HG03558 (cell line): ENCODE results near the gene ERI3.

ENCODE experiments used
- ATAC-seq: cut with Tn5 transposase; IDR thresholded peaks from one replicate; pipeline ENCODE4 v1.9.1; 2021; ENCODE audit warnings: moderate number of reproducible peaks; ENCODE audit not compliant: unreplicated experiment; ENCODE audit errors: extremely low read depth

Gene ERI3

DNA sequence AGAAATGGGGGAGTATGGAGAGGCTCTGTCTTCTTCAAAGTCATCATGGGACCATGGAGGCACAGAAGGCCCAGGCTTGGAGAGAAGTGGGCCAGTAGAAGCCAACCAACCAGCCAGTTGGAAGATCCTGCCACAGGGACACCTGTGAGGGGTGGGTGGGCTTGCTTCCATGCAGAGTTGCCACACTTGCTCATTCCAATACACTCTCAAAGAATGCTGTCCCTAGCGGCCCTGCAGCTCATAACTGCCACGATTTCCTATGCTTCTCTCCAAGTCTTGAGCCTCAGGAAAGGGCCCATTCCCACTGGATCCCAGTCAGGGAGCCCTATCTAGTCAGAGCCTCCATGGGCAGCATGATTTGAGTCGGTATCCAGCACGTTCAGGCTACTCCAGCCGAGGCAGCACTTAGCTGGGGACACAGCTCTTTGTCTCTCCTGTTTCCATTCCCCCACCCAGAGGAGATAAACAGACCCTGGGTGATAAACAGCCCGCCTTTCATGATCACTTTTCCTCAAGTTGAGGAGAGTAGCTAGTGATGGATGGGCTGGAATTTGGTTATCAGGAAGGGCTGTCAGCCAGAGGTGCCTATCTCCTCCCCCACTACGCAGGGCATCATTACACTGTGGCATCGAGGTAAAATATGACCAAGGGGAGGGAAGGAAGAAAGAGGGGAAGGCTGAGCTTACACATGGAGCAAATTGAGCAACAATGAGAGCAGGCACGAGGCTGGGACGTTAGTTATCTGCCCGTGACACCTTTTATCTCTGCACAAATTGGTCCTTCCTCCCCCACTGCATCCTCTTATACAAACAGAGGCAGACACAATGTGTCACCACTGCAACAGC, 64.6 kb downstream of the ERI3 start:
- no peak for ATAC-seq

DNA sequence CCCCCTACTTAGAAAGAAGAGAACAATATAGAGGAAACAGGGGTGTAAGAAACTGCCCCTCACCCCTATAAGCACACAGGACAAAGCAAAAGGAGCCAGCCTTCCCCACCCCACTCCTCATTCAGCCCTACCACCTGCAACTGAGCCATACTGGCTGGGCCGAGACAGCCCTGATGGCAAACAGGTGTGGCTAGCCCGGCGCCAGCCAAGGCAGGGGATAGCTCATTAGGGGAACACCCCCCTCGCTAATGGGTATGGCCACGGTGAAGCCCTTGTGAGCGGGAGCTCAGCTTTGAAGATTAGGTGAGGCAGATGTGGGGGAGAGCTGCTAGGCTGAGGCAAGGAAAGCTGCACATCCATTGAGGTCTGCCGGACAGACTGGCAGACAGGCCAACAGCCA, 65.5 kb downstream of the ERI3 start:
- ATAC-seq, result no peak

DNA sequence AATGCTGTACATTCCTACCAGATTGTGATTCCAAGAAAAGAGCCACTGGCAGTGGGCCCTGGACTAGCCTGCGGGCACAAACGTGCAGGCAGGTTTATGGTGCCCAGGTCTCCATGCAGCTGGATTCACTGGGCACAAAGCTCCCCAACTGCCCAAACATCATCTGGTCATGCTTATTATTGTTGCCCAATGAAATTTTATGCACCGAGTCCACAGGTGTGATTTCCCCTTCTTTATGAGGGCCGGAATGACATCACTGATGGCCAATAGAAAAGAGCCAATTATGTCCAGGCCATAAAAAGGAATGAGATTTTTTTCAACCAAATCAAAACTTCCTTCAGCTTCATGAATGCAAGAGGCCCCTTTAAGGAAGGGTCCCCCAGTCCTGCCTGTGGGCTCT, 66.2 kb downstream of the ERI3 start:
- no peak for ATAC-seq

DNA sequence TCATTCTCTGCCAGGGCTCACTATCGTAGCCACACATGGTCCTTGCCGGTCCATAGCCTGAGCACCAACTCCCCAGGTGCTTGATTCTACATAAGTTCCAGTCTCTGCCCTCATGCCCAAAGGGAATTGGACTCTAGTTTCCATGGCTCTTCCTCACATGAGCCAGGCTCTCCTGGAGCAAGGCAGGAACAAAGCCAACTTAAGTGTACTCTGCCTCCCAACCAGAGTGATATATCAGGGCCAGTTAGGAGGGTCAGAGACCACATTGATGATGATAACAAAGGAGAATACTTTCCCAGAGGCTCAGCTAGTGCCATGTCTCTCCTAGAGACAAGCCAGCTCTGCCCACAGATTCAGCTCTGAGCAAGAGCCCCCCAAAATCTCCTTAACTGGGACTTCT, 70.9 kb downstream of the ERI3 start:
- ATAC-seq, result no peak

DNA sequence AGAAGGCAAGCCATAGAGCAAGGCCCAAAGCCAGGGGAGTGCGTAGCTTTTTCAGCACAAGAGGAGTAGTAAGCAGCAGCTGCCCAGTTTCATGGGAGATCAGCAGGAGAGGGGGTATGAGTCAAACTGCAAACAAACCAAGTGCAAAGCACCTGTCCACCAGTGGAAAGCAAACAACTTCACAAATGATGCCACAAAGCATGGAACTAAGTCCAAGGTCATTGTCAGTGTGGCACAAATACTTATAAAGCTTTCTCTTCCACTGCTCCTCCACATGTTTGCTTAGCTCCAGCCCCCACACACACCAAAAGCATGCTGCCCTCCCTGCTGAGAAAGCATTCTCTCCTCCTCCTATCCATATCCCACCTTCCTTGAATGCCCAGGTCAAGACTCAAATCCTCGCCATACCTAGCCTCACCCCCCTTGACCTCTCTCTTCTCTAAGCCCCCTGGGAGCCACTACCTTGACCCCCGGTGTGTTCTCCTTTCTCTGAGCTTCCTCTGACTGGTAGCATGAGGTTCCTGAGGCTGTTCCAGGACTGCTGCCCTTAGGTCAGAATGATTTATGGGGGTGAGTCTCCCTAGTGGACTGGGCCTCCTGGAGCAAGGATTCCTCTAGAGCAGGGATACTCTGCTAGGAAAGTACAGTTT, 71.4 kb downstream of the ERI3 start:
- no peak for ATAC-seq

DNA sequence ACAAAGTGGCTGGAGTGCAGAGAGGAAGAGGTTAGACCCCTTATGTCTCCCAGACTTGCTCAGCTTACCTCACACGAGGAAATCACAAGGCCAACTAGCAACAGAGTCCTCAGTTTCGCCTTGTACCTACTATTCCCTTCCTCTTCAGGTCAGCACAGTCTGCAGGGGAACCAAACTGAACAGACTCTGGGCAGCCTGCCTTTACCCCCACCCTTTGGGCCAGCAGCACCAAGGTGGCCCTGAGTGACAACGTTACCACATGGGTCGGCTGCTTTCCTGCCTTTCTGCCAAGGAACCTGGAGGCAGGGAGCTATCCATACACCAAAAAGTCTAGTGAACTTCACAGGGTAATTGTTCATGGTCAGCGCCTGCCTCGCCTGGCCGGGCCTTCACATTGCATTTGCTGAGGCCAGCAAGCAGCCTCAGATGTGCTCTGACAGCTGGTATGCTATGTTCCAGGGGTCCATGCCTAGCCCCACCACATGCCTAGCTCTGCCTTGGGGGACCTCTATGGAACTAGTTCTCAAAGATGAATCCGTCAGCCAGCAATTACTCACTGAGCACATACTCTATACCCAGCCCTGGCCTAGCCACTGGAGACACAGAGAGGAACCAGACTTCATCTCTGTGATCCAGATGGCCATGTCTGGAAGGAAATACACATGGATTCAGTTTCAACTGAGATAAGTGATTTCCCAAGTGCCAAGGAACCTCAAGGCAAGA, 72.2 kb downstream of the ERI3 start:
- no peak for ATAC-seq

DNA sequence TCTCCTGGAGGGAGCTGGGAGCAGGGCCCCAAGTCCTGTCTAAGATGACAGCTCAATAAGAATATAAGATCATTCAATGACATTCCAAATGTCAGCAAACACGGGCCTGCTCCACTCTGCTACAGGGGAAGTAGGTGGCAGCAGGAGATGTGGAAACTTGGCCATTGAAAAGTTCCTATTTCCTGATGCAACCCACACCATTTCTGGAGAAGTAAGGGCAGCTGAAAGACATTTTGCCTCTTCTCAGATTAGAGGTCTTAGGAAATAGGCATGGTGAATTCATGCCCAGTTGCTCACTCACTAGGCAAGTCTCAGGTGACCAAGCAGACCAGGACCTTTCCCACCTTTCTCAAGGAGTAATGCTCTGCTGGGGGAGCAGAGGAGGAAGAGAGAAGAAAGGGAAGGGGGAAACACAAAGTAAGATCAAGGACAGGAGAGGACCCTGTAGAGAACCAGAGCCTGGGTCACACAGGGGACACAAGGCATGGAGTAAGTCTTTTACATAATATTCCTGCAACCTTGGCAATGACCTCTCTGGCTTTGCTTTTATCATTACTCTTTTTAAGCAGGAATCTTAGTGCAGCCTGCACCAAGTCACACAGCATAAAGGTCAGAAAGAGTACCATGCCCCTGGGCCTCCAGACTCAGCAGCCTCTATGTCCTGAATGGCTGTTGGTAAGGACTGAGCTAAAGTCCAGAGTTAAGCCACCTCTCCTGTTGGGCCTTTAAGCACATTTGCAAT, 72.9 kb downstream of the ERI3 start:
- ATAC-seq, result no peak

DNA sequence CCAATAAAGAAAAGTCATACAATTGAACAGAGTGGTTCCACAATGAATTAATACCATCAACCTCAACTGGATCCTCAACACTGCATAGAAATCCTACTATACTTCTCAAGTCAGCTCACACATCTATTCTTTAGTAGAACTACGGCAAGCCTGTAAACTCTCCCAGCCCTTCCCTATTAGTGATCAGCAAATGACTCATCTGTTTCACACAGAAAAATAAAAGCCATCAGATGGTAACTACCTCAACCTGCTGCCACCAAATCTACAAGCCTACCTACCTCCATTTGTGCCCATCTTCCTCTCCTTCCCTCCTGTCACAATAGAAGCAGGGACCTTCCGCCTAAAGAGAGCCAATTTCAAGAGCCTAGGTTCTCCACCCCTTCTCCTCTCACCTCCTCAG, 78.2 kb downstream of the ERI3 start:
- ATAC-seq, result no peak

DNA sequence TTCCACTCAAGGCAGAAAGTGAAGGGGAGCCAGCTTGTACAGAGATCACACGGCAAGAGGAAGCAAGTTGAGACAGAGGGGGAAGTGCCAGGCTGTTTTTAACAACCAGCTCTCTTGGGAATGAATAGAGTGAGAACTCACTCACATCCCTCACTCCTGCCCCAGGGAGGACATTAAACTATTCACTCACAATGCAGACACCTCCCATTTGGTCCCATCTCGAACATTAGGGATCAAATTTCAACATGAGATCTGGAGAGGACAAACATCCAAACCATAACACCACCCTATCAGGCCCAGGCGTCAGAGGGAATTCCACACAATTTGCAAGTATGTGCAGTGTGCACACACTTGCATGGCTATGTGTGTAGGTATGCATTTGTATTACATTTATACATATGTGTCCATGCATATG, 79.1 kb downstream of the ERI3 start:
- no peak for ATAC-seq

DNA sequence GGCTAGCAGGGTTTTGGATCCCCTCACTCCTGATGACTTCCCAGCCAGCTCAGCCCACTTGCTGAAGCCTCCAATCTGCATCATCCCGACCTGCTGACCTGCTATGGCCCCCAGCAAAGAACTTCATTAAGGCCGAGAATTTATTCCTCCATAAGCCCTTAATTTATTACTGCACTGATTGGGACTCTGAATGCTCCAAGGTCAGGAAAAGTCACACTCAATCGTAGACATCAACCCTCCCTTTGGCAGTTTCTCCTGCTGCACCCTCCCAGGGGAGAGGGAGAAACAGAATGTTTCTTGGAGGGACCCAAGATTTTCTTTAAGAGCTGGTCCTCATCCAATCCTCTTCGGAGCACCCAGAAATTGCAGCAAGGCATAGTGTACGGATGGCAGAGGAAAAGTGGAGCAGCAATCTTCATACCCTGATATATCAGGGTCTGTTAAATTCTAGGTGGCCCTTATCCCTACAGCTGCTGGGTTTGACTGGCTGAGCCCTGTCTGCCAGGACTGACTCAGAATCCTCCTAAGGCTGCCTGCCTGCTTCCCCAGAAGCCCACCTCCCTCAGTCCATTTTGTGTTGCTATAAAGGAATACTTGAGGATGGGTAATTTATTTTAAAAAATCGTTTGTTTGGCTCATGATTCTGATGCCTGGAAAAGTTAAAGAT, 79.6 kb downstream of the ERI3 start:
- no peak for ATAC-seq

DNA sequence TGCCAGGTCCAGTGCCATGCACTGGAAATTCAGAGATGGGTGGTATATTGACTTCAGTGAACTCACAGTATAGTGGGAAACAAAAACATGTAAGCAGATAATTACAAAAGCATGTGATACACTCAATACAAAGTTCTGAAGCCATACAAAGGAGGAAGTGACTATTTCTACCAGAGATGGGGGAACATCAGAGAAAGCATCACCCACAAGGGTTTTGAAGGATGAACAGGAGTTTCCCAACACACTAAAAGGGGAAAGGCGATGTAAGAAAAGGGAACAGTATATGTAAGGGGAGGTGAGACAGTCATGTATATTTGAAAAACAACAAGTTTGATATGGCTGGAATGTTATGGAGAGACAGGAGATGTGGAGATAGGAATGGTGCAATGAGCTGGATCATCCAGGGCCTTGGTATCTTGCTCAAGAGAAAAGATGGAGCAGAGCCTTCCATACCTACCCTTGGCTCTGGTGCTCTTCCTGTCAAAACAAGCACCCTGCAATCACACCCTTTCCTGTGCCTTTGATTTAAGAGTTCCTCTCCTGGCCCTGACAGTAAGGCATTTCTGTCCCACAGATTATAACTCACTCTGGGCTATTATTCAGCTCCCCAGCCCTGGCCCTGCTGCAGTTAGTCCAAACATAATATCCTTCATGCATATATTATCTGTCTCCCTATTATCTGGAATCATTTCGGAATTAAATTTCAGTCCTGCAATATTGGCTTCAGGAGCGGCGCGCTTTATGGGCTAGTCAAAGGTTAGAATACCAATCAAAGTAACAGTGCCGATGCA, 81.3 kb downstream of the ERI3 start:
- ATAC-seq, result no peak

DNA sequence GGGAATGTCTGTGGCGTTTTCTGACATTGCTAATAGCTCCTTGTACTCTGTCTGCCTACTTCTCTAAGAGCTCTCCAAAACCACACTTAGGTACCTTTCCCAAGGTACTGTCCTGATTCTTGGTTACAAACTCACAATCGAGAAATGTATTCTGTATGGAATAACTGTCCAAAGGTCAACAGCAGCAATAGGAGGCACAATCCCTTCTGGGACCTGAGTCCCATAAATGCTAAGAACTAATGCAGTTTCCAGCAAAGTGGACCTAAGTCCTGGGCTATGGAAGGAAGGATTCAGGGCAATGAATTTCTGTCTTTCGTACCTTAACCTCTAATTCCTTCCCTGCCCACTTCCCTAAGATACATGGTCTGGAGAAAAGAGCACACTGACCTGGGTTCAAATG, 82.1 kb downstream of the ERI3 start:
- no peak for ATAC-seq

DNA sequence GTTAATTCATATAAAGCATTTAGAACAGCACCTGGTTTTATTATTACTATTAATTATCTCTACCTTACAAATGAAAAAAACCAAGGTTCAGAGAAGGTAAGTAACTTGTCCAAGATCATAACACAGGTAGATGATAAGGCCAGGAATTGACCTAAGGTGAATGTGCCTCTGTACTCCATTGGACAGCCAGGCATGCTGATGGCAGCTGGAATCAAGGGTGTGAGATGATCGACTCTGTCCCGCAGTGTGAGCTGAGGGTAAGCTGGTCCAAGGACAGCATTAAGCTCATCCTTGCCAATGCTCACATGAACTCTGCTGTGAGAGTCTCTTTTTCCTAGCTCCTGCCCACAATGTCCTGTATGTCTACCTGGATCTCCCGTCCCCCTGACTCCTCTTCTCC, 83.4 kb downstream of the ERI3 start:
- no peak for ATAC-seq

DNA sequence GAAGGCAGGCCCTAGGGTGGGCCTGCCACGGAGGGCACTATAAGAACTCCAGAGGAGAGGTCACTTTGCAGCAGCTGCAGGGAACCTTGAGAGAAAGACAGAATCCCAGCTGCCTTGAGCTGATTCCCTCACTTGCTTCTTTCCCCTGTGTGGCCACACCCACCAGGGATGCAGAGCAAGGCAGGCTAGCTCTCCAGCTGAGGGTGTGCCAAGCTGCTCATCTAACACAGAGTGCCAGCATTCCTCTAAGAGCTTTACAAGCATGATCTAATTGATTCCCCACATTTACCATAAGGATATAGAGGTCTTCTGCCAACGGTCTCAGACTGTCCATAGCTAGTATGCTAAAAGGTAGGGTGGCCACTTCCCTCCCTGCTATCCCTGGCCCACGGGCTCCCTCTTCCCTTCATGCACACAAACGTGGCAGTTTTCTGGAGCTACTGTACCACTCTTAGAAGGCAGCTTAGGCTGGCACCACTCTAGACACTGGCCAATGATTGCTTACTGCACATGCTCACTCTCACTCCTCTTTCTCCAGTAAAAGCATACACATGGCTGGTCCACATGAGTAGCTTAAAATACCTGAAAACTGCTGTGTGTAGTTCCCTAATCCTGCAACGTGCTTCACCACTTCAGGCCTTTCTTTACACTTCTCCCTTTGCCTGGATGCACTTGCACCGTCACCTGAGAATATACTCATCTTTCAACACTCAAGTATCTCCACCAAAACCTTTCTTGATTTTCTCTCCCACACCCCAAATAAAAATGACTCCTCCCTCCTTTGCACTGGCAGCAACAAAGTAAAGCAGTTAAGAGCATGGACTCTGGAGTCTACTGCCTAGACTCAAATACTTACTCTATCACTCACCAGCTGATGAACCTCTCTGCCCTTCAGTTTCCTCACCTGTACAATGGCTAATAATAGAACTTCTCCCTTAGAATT, 84.1 kb downstream of the ERI3 start:
- no peak for ATAC-seq

DNA sequence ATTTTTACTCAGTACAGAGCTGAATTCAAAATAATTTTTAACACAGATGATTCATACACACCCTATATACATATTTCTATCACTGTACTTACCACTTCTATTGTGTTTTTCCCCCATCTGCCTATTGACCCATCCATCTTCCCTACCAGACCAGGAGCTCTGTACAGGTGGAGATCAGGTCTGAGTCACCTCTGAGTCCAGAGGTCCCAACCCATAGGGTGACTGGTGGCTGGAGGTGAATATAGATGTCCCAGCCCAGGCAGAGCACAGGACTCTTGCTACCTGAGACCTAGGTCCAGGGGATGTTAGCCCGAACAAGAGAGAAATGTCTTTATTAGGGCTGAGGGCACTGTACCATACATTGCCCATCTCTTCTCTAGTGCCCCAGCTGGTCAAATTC, 87.0 kb downstream of the ERI3 start:
- no peak for ATAC-seq

DNA sequence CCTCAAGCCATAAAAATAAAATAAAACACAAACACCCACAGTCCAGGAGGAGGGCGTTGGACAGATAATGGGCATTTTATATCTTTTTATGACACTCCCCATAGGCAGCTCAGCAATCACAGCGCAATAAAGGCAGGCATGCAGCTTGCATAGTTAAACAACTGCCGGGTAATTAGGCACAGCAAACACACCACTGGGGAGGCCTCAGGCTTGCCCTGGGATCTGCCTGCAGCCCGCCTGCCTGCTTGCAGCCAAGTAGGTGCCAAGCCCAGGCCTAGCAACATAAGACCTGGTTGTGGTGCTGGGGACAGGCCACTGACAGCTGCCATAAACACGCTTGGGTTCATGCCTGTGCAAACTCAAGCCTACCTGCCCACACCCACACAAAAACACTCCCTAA, 87.6 kb downstream of the ERI3 start:
- ATAC-seq, result no peak

DNA sequence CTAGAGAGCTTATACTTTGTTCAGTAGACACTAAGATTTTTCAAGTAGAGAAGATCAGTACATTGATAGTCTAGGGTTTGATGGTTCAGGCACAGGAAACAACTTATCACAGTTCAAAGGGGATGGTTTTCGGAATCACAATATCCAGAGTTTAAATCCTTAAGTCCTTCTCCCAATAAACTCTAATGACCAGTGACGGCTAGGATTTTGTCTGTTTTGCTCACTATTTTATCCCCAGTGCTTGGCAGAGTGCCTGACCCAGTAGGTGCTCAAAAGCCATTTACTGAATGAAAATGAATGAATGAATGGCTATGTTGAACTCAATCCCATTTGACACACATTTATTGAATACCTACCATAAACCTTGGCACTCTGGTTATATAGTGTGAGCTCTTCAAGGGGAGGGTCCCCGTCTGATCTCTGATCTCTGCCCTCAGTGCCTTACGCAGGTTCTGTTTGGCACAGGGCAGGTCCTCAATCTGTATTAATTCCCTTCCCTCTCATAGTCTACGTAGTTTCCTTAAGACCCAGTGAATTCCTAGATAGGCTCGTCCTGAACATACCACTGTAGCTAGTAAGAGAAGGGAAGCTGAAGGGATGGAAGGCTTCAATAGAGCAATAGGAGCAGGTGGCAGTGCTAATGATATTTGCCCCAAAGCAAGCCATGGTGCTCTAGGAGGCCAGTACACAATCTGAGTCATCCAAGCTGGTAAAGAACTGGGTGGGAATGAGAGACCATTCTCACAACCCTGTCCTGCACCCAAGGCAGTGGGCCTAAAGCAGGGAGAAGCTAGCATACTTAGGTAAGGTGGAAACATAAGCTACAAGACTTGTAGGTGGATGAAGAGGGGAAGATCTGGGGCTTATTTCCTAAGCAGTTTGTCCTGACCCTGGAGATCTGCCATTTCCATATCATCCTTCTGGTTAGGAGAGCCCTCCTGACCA, 88.4 kb downstream of the ERI3 start:
- no peak for ATAC-seq
